IMR-90 (cell line): ENCODE results near the gene SGMS1.
A peak's percentile ranks its signal among the peaks of the same experiment; 100 is the strongest.

Experiments used
- BHLHE40 ChIP-seq: fragments of 150-350 bp; IDR thresholded peaks from 2 replicates; pipeline ENCODE4 v1.6.1; 2016; ENCODE audit warnings: mild to moderate bottlenecking, low read depth, low read length
- CEBPB ChIP-seq: IDR thresholded peaks from 2 replicates; pipeline ENCODE4 v1.6.1; 2012; ENCODE audit warnings: low read depth, low read length, improper control_type of control experiment
- CTCF ChIP-seq: conservative IDR thresholded peaks from 2 replicates; pipeline ENCODE4 v1.5.1; 2012; ENCODE audit warnings: mild to moderate bottlenecking, low read depth, low read length, improper control_type of control experiment
- MAZ ChIP-seq: IDR thresholded peaks from 2 replicates; pipeline ENCODE4 v1.6.1; 2012; ENCODE audit warnings: low read depth, mild to moderate bottlenecking, low read length, improper control_type of control experiment, moderate library complexity, borderline replicate concordance
- MXI1 ChIP-seq: IDR thresholded peaks from 2 replicates; pipeline ENCODE4 v1.6.1; 2012; ENCODE audit warnings: low read depth, mild to moderate bottlenecking, low read length, moderate library complexity, borderline replicate concordance
- NFE2L2 ChIP-seq: fragments of 150-350 bp; IDR thresholded peaks from 2 replicates; pipeline ENCODE4 v1.6.1; 2016; ENCODE audit warnings: low read depth, mild to moderate bottlenecking, low read length
- POLR2A ChIP-seq: IDR thresholded peaks from 2 replicates; pipeline ENCODE4 v1.6.1; 2012; ENCODE audit warnings: mild to moderate bottlenecking, low read depth, low read length
- RAD21 ChIP-seq: IDR thresholded peaks from 2 replicates; pipeline ENCODE4 v1.6.1; 2012; ENCODE audit warnings: low read length, improper control_type of control experiment
- RCOR1 ChIP-seq: IDR thresholded peaks from 2 replicates; pipeline ENCODE4 v1.6.1; 2012; ENCODE audit warnings: mild to moderate bottlenecking, low read length, improper control_type of control experiment; ENCODE audit not compliant: insufficient replicate concordance
- USF2 ChIP-seq: fragments of 150-350 bp; IDR thresholded peaks from 2 replicates; pipeline ENCODE4 v1.6.1; 2017; ENCODE audit warnings: mild to moderate bottlenecking, antibody characterized with exemption, low read length, low read depth

GRCh38 chr10:50624413-50624865, 683 bp upstream of the SGMS1 start:
- TF ChIP-seq CTCF (no peak), POLR2A (no peak; the same call in none of the 2 replicates), MAZ (peak; percentile 96), NFE2L2 (no peak), RAD21 (no peak), USF2 (peak; percentile 86; the same call in 1 of the 2 replicates), MXI1 (0 out of 2 replicates have a peak, but pooled peaks have one; percentile 64), RCOR1 (no peak), CEBPB (no peak), BHLHE40 (no peak)
